HG03432 (cell line): Measurements from ENCODE around the gene ZNF382.
"Not testable (repeated sequence)": the region's sequence is repeated elsewhere in the genome, so short reads cannot be mapped to it uniquely, and the experiment has no call there.

Experiments
- ATAC-seq: cut with Tn5 transposase; IDR thresholded peaks from one replicate; pipeline ENCODE4 v1.9.1; 2021; ENCODE audit warnings: mild to moderate bottlenecking, moderate library complexity; ENCODE audit not compliant: unreplicated experiment

Gene ZNF382

DNA sequence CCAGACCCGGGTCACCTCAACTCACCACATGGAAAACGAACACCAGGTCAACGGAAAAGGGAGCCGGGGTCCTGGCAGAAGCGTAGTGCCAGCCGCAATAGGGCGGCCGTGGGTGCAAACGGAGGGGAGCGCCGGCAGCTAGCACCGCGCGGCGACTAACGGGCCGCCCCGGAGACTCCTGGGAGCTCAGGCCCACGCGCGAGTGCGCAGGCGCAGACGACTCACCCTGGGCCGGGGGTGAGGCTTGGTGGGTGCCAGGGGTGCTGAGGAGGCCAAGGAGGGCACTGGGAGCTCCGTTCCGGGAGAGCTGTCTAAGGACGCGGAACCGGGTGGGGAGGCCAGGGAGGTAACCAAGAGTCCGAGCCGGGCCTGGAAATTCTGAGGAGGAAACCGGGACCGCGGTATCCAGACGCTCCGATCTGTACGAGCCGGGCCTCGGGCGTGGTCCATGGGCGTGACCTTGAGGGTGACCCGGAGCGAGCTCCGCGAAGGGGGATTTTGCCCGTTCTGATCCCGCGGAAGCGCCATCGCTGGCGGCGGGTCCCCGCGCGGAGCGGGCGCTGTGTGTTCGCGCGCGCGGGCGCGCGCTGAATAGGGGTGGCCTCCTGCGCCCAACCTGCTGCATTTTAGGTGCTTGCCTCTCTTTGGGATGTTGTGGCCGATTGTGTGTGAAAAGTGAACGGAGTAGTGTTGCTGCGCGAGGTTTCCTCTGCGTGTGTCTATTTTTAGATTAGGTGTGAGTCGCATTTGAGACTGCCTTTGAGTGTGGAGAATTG is at the start of gene ZNF382:
Gene ZNF382, plus strand, starts transcription at position 213 of the 776 bp plus-strand sequence. CDS start 4,602 bp downstream, outside the sequence.
- peak; percentile 77 for ATAC-seq

- no peak for ATAC-seq
Measured at GRCh38 chr19:36564391-36564790, 40.7 kb upstream of the ZNF382 start.

- no peak for ATAC-seq
Measured at GRCh38 chr19:36572593-36573019, 32.5 kb upstream of the ZNF382 start.

DNA sequence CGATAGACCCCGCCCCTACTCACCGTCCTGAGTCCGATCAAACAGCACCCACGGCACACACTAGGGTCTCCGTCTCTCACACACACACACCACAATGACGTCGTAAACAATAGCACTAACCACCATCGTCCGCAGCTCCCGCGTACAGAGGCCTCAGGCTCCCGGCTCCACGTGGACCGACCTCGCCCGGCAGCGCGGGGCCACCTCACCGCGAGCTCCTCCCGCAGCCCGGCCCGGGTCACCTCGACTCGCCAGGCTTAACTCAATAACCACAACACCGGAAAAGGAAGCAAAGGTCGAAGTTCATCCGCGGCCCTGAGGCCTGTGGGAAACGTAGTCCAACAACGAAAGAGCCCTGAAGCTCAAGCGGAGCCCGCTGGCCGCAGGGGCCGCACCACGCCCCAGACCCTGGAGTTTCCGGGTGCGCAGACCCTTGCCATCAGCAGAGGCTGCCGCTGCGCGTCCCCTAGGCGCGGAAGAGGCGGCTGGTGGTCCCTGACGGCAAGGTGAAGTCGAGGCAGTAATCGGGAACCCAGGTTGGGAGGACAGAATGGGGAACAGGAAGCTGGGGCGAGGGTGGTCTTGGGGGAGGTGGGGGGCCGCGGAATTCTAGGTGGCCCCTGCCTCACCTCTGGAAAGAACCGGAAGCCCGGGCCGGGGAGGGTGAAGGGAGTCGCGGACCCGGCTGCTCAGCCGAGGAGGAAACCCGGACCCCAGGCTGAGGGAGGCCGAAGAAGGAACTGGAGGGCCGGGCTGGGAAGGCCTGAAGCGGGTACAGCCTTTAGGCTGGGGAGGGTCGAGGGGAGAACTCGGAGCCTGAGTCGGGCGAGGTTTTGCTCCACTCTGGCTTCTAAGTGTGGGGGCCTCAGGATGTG is 31.9 kb upstream of the ZNF382 start, which contains the start of gene ZNF529:
Gene ZNF529, minus strand, starts transcription at position 273 of the 875 bp plus-strand sequence. CDS start 946 bp downstream, outside the sequence.
- peak; percentile 92 for ATAC-seq

DNA sequence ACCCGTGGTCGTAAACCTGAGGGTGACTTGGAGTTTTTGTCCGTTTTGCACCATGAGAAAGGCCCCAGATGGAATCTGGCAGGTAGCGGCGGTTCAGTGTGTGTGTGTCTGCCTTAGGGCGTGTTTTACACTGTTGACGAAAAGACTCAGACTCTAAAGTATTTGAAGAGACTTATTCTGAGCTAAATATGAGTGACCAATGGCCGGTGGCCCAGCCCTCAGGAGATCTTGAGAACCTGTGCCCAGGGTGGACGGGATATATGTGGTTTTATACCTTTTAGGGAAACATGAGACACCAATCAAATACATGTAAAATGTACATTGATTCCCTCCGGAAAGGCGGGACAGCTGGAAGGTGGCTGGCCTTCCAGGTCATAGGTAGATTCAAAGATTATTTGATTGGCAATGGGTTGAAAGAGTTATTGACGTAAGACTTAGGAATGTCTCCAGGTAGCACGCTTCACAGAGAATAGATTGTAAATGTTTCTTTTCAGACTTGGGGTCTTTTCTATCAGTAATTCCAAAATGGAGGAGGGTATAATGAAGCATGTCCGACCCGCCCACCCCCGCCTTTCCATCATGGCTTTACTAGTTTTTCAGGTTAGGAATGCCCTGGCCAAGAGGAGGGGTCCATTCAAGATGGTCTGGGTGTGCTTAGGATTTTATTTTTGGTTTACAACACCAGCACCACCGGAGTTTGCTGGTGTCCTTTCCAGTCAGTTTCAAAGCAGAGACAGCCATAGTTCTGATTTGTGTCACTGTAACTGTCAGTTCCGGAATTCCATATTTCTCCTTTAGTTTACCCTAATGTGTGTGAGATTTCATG is 31.0 kb upstream of the ZNF382 start:
- no peak for ATAC-seq

DNA sequence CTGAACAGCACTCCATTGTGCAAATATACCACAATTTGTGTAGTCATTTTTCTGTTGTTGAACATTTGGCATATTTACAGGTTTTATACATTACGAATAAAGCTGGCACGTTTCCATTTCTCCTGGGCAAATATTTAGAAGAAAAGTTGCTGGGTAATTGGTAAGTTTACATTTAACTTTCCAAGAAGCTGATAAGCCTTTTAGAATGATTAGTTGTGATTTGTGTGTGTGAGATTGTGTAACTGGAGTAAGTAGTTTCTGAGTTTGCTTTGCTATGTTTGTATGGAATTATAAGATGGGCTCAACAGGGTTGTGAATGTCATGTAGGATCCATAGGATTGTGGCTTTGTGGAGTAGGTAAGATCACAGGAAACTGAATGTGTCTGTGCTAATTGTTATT is 30.4 kb upstream of the ZNF382 start:
- ATAC-seq = no peak

DNA sequence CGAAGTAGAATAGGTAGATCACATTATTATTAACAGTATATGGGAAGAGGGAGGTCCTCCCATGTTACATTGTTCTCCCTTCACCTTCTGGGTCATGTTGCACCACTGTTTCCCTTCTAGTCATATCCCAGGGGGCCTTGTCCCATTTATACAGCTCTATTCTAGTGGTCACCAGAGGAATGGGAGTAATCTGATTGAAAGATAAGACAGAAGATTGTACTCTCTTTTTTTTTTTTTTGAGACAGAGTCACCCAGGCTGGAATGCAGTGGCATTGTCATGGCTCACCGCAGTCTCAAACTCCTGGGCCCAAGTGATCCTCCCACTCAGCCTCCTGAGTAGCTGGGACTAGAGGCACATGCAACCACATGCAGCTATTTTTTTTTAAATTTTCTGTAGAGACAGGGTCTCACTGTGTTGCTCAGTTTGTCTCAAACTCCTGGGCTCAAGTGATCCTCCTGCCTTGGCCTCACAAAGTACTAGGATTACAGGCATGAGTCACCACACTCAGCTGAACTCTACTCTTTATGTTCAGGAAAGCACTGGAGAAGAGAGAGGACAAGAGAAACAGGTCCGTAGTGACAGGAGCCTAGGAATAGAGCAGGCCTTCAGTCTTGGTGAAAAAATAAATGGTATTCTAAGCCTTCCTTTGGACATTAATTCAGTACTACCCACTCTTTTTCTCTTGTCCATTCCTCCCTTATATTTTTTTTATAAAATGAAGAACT is 27.7 kb upstream of the ZNF382 start:
- no peak for ATAC-seq

- no peak for ATAC-seq
Measured at GRCh38 chr19:36579255-36579654, 25.9 kb upstream of the ZNF382 start.

DNA sequence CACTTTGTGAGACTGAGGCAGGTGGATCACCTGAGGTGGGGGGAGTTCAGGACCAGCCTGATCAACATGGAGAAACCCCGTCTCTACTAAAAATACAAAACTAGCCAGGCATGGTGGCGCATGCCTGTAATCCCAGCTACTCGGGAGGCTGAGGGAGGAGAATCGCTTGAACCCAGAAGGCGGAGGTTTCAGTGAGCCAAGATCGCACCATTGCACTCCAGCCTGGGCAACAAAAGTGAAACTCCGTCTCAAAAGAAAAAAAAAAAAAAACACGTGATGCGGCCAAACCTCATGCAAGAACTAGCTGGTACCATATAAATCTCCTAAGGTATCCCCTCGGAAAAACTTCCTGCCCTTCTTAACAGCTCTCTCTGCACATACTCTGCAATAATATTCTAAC is 2.4 kb upstream of the ZNF382 start:
- ATAC-seq = not testable (repeated sequence)

GRCh38 chr19:36604656-36605100 is 435 bp upstream of the ZNF382 start:
- ATAC-seq = peak; percentile 80

GRCh38 chr19:36605877-36606478 is 865 bp downstream of the ZNF382 start:
- ATAC-seq = peak; percentile 14

DNA sequence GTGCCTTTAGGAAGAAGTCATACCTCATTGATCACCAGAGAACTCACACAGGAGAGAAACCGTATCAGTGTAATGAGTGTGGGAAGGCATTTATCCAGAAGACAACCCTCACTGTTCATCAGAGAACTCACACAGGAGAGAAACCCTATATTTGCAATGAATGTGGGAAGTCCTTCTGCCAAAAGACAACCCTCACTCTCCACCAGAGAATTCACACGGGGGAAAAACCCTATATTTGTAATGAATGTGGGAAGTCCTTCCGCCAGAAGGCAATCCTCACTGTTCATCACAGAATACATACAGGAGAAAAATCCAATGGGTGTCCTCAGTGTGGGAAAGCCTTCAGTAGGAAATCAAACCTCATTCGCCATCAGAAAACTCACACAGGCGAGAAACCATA is 21.9 kb downstream of the ZNF382 start:
- no peak for ATAC-seq

DNA sequence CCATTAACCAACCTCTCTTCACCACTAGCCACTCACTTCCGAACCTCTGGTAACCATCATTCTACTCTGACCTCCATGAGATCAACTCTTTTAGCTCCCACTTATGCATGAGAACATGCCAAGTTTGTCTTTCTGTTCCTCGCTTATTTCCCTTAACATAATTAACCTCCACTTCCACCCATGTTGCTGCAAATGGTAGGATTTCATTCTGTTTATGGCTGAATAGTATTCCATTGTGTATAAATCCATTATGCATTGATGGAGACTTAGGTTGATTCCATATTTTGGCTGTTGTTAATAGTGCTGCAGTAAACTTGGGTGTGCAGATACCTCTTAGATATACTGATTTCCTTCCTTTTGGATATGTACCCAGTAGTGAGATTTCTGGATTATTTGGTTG is 30.2 kb downstream of the ZNF382 start:
- ATAC-seq = no peak

GRCh38 chr19:36638862-36639510 is 33.9 kb downstream of the ZNF382 start:
- no peak for ATAC-seq

GRCh38 chr19:36646746-36647145 is 41.6 kb downstream of the ZNF382 start:
- no peak for ATAC-seq

DNA sequence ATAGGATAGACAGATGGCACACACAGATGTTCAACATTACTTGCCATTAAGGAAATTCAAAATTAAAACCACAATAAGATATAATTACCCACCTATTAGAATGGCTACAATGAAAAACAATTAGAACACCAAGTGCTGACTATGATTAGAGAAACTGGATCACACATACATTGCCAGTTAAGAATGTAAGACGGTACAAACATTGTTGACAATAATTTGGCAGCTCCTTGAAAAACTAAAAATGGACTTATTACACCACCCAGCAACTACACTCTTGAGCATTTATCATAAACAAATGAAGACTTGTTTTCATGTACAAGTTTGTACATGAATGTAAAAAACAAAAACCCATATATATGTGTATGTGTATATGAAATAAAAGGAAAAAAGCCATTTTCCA is 47.8 kb downstream of the ZNF382 start:
- no peak for ATAC-seq

DNA sequence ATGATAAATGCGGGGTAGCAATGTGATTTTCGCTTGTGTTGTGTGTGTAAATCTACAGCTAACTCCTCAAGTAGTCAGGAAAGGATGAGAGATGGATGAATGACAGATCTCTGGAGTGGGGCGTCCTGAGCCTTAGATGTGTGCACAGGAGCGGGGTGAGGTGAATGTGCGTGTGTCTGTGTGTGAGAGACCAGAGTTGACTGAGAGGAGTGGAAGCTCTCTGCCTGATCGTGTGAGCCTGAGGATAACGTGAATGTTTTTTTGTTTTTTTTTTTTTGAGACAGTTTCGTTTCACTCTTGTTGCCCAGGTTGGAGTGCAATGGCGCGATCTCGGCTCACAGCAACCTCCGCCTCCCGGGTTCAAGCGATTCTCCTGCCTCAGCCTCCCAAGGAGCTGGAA is 60.7 kb downstream of the ZNF382 start:
- ATAC-seq = no peak

- ATAC-seq = no peak
Measured at GRCh38 chr19:36668646-36669045, 63.5 kb downstream of the ZNF382 start.

GRCh38 chr19:36672368-36672767 is 67.3 kb downstream of the ZNF382 start:
- ATAC-seq = no peak
